K562 (cell line): Measurements from ENCODE around the gene GLB1L2. TPM values are rescaled to one million over a fixed set of nuclear protein-coding genes. Genes with fewer than 3 reads are reported as not detected.

ENCODE experiments used
- ATAC-seq: fragments of 200-7000 bp; cut with Tn5 transposase; 3 replicates; pipeline ENCODE4 v1.9.1; 2020; ENCODE audit warnings: moderate library complexity
- BruUV-seq: library from RNA; stranded (reverse); fragments of 400-500 nt; replicated peaks from 2 replicates; lab custom pipeline; 2021; lab: Mats Ljungman, UMichigan
- CTCF ChIA-PET: fragments of 300-600 bp; formaldehyde crosslinking; extraction: SDS; loops from one replicate; lab custom pipeline; 2021; ENCODE audit warnings: low intra/inter-chr PET ratio; lab: Yijun Ruan, JAX
- POLR2A ChIA-PET: fragments of 300-600, 350-650 bp; sonication (Branson Sonifier 250); formaldehyde crosslinking; extraction: SDS; loops from one replicate; lab custom pipeline; 2021; ENCODE audit warnings: antibody characterized with exemption, inconsistent platforms; lab: Yijun Ruan, JAX
- DNase-seq, 4 experiments: peaks; one replicate each; pipeline versions ENCODE4 v3.0.0 to v3.0.0-alpha.2; 2011 to 2018; ENCODE audit warnings: low spot score in 3 of 4, mixed read lengths in 3 of 4; ENCODE audit errors: extremely low read depth in 1 of 4
- FAIRE-seq: peaks from 2 replicates; lab custom pipeline; 2011; peaks lifted over from hg19 to GRCh38; lab: Jason Lieb, UNC
- H2AFZ ChIP-seq: 2 replicates; pipeline ENCODE4 v1.6.0; 2011; ENCODE audit warnings: low read depth, low read length, control low read depth, inconsistent platforms
- H3K27ac ChIP-seq: fragments of 200-600 bp; 3 replicates; pipeline ENCODE4 v1.8.0; 2011; ENCODE audit warnings: low read depth, mild to moderate bottlenecking, control low read depth, inconsistent platforms, low read length, moderate library complexity, mixed read lengths; ENCODE audit errors: extremely low read depth
- H3K27me3 ChIP-seq, 2 experiments: fragments of 300-600 bp in 1 of 2; 2 replicates in 1 of 2; 3 replicates in 1 of 2; pipeline versions ENCODE4 v1.6.0 to v1.8.0; 2011; ENCODE audit warnings: inconsistent platforms in 2 of 2, low read length in 2 of 2, mild to moderate bottlenecking in 1 of 2, mixed read lengths in 1 of 2, moderate library complexity in 1 of 2; ENCODE audit not compliant: control insufficient read depth in 2 of 2, insufficient read depth in 2 of 2
- H3K36me3 ChIP-seq: fragments of 300-600 bp; 3 replicates; pipeline ENCODE4 v1.8.0; 2011; ENCODE audit warnings: mild to moderate bottlenecking, low read length, inconsistent platforms; ENCODE audit not compliant: control insufficient read depth, insufficient read depth
- H3K4me1 ChIP-seq, 2 experiments: fragments of 200-600 bp in 1 of 2; replicated peaks in 1 of 2; 2 replicates in 1 of 2; 3 replicates in 1 of 2; pipeline versions ENCODE4 v1.5.1 to v1.8.0; 2011; ENCODE audit warnings: inconsistent platforms in 2 of 2, low read length in 2 of 2, mild to moderate bottlenecking in 1 of 2, mixed read lengths in 1 of 2, moderate library complexity in 1 of 2; ENCODE audit not compliant: control insufficient read depth in 2 of 2, insufficient read depth in 2 of 2
- H3K4me2 ChIP-seq: 2 replicates; pipeline ENCODE4 v1.6.1; 2011; ENCODE audit warnings: low read length, control low read depth, inconsistent platforms, mixed read lengths; ENCODE audit not compliant: insufficient read depth
- H3K4me3 ChIP-seq: fragments of 200-600 bp; sonication (generic), shearing (Covaris generic); 2 replicates; pipeline ENCODE4 v1.5.1; 2016; ENCODE audit warnings: control low read depth, inconsistent platforms
- H3K79me2 ChIP-seq: fragments of 200-600 bp; 3 replicates; pipeline ENCODE4 v1.8.0; 2011; ENCODE audit warnings: low read length, inconsistent platforms; ENCODE audit not compliant: control insufficient read depth, insufficient read depth
- H3K9ac ChIP-seq, 2 experiments: 2 replicates each; pipeline versions ENCODE4 v1.6.0 to v1.6.1; 2011; ENCODE audit warnings: low read depth in 2 of 2, low read length in 2 of 2, control low read depth in 1 of 2, inconsistent platforms in 1 of 2, mild to moderate bottlenecking in 1 of 2, mixed read lengths in 1 of 2; ENCODE audit not compliant: insufficient read depth in 1 of 2
- H3K9me1 ChIP-seq: one replicate; pipeline ENCODE4 v1.6.0; 2011; ENCODE audit warnings: inconsistent platforms, mild to moderate bottlenecking, low read length, moderate library complexity; ENCODE audit not compliant: control insufficient read depth, insufficient read depth
- H3K9me3 ChIP-seq: replicated peaks from 2 replicates; pipeline ENCODE4 v1.5.1; 2011; ENCODE audit warnings: low read depth, low read length, inconsistent platforms; ENCODE audit not compliant: control insufficient read depth, insufficient read depth
- H4K20me1 ChIP-seq: replicated peaks from 2 replicates; pipeline ENCODE4 v1.6.1; 2011; ENCODE audit warnings: low read length, inconsistent platforms, mixed read lengths; ENCODE audit not compliant: control insufficient read depth, insufficient read depth
- ATF4 ChIP-seq: fragments of 450-650 bp; formaldehyde crosslinking; IDR thresholded peaks from 2 replicates; pipeline ENCODE4 v1.4.0; 2022; ENCODE audit warnings: mild to moderate bottlenecking, moderate library complexity
- CEBPB ChIP-seq: fragments of 450-650 bp; IDR thresholded peaks from 2 replicates; pipeline ENCODE4 v1.6.1; 2016; ENCODE audit warnings: missing genetic modification characterization, missing compliant biosample characterization
- DACH1 ChIP-seq: fragments of 450-650 bp; IDR thresholded peaks from 2 replicates; pipeline ENCODE4 v1.6.1; 2018; ENCODE audit not compliant: partially characterized antibody
- GATAD2B ChIP-seq: fragments of 450-650 bp; IDR thresholded peaks from 2 replicates; pipeline ENCODE4 v1.6.1; 2017; ENCODE audit warnings: mild to moderate bottlenecking, borderline replicate concordance
- HBP1 ChIP-seq: fragments of 450-650 bp; formaldehyde crosslinking; IDR thresholded peaks from 2 replicates; pipeline ENCODE4 v1.4.0; 2022; ENCODE audit warnings: missing genetic modification characterization
- HOXB6 ChIP-seq: fragments of 250-450 bp; sonication (Bioruptor Pico); IDR thresholded peaks from 2 replicates; pipeline ENCODE4 v1.5.1; 2022; ENCODE audit warnings: mild to moderate bottlenecking, borderline replicate concordance
- MAX ChIP-seq: sonication (generic); formaldehyde crosslinking; IDR thresholded peaks from 2 replicates; pipeline ENCODE4 v1.9.0; 2022; ENCODE audit warnings: mild to moderate bottlenecking, missing genetic modification reagents
- MCM7 ChIP-seq, 2 experiments: fragments of 450-650 bp; IDR thresholded peaks; 2 replicates each; pipeline ENCODE4 v1.6.1; 2016 to 2018
- NONO ChIP-seq, 2 experiments: fragments of 200-400 bp in 1 of 2; fragments of 450-650 bp in 1 of 2; formaldehyde crosslinking in 1 of 2; IDR thresholded peaks; 2 replicates each; pipeline ENCODE4 v1.6.1; 2017; ENCODE audit warnings: low read depth in 2 of 2, mild to moderate bottlenecking in 2 of 2, moderate library complexity in 2 of 2, low read length in 1 of 2
- PYGO2 ChIP-seq: fragments of 450-650 bp; IDR thresholded peaks from 2 replicates; pipeline ENCODE4 v1.6.1; 2016; ENCODE audit warnings: mild to moderate bottlenecking, missing genetic modification characterization, moderate library complexity, missing compliant biosample characterization
- RBBP5 ChIP-seq: fragments of 200-600 bp; sonication (generic); IDR thresholded peaks from 2 replicates; pipeline ENCODE4 v1.6.1; 2012; ENCODE audit warnings: borderline replicate concordance, mild to moderate bottlenecking, low read length, control low read depth, inconsistent platforms; ENCODE audit not compliant: insufficient read depth, poor library complexity, severe bottlenecking
- SMARCA4 ChIP-seq: fragments of 450-650 bp; IDR thresholded peaks from 2 replicates; pipeline ENCODE4 v1.6.1; 2016
- SOX6 ChIP-seq: fragments of 450-650 bp; IDR thresholded peaks from 2 replicates; pipeline ENCODE4 v1.6.1; 2014; ENCODE audit warnings: mild to moderate bottlenecking
- STAT5A ChIP-seq: IDR thresholded peaks from 2 replicates; pipeline ENCODE4 v1.6.1; 2012; ENCODE audit warnings: low read length, inconsistent platforms, borderline replicate concordance
- TAF7 ChIP-seq: fragments of 450-650 bp; IDR thresholded peaks from 2 replicates; pipeline ENCODE4 v1.6.1; 2016; ENCODE audit warnings: missing genetic modification characterization, missing compliant biosample characterization
- TAF9B ChIP-seq: fragments of 450-650 bp; IDR thresholded peaks from 2 replicates; pipeline ENCODE4 v1.6.1; 2018; ENCODE audit warnings: mild to moderate bottlenecking; ENCODE audit not compliant: partially characterized antibody
- ZNF253 ChIP-seq: fragments of 250-450 bp; sonication (Bioruptor Pico); conservative IDR thresholded peaks from 2 replicates; pipeline ENCODE4 v1.6.1; 2021; ENCODE audit warnings: mild to moderate bottlenecking
- ZNF449 ChIP-seq: fragments of 250-450 bp; sonication (Bioruptor Pico); IDR thresholded peaks from 2 replicates; pipeline ENCODE4 v1.8.0; 2022; ENCODE audit warnings: moderate library complexity, mild to moderate bottlenecking, inconsistent platforms
- ZNF764 ChIP-seq: fragments of 250-450 bp; sonication (Bioruptor Pico); IDR thresholded peaks from 2 replicates; pipeline ENCODE4 v1.4.0; 2020; ENCODE audit warnings: low read depth, mild to moderate bottlenecking, moderate library complexity
- WGBS: fragments of 100-300 bp; shearing (Covaris generic); methylation state at CpG from one replicate; pipeline ENCODE4 v1.1.6; 2016; ENCODE audit warnings: low coverage, mixed read lengths; ENCODE audit not compliant: insufficient coverage; ENCODE audit errors: missing lambda C conversion rate; 5-methylcytosine and 5-hydroxymethylcytosine counted together
- in situ Hi-C: fragments of 300-500 bp; cut with MboI; formaldehyde crosslinking; loops from 4 replicates; pipeline ENCODE4 v1.15.0; 2018; ENCODE audit warnings: inconsistent platforms, mixed read lengths
- intact Hi-C: fragments of 100-400 bp; cut with micrococcal nuclease; formaldehyde crosslinking; loops from 2 replicates; pipeline ENCODE4 v1.14.2; 2022
- polyA plus RNA-seq, 8 experiments: library from polyadenylated mRNA; depleted of rRNA in 4 of 8; stranded (reverse) in 5 of 8; unstranded in 3 of 8; fragments of >200 nt; fragmentation: Nextera tagmentation in 2 of 8; fragmentation: Illumina TruSeq in 1 of 8; extraction: Ambion mirVana in 2 of 8; extraction: Trizol in 1 of 8; gene quantifications; 2 replicates each; pipeline versions ENCODE4 v1.2.1 to v1.2.3, GENCODE V29; 2011 to 2014; ENCODE audit warnings: inconsistent platforms in 1 of 8, missing spikeins in 1 of 8
- total RNA-seq, 7 experiments: library from RNA; depleted of rRNA in 6 of 7; stranded (reverse); fragments of >200 nt in 6 of 7; fragmentation: Illumina TruSeq in 2 of 7; extraction: Trizol in 2 of 7; gene quantifications; 2 replicates each; pipeline versions ENCODE4 v1.2.1 to v1.2.3, GENCODE V29; 2011 to 2021; ENCODE audit warnings: low replicate concordance in 1 of 7

The GLB1L2 gene
- total and polyA plus RNA-seq, 9 of the 15 experiments (the other 6 are each of a cell fraction or from before 2014, with no cell fraction given): 0.84 to 21.4 (median 13.8) TPM

- Histone ChIP-seq H3K9me3 (no peaks in the 10 kb centered on the region), H3K27ac (no peak overlapping the region), H3K36me3 (no peaks in the 10 kb centered on the region), H3K27me3 (no peaks in the 10 kb centered on the region; a peak in 1 of 5 replicates), H3K4me2 (no peak overlapping the region), H2AFZ (no peak overlapping the region), H3K4me1 (peaks cover 5 to 6% of the 10 kb centered on the region in 2 experiments; a peak in 2 of 5 replicates), H3K79me2 (0 out of 3 replicates have a peak, but pooled peaks cover 2% of the 10 kb centered on the region), H3K4me3 (no peak overlapping the region), H3K9ac (no peak overlapping the region), H4K20me1 (no peaks in the 10 kb centered on the region), H3K9me1 (no peaks in the 10 kb centered on the region)
- ChIA-PET CTCF (no interaction called here), POLR2A (no interaction called here)
- 76% methylated on average over 4 of the region's 4 CpGs for WGBS
- TF ChIP-seq ATF4 (CRISPR knock-in tag) (no peak), SOX6 (no peak), STAT5A (no peak), MCM7 (IDR thresholded peaks at IDR 0.05) (no peak), HBP1 (CRISPR knock-in tag) (no peak), PYGO2 (tag) (no peak), DACH1 (no peak), TAF7 (tag) (no peak), ZNF449 (CRISPR knock-in tag) (no peak), ZNF253 (CRISPR knock-in tag) (no peak), MAX (CRISPR knock-in tag) (no peak), HOXB6 (CRISPR knock-in tag) (no peak), NONO (IDR thresholded peaks at IDR 0.05; ENCODE audit: low read depth in 2 of 2, low read length in 1 of 2) (no peak), SMARCA4 (no peak), GATAD2B (no peak), ZNF764 (CRISPR knock-in tag) (no peak), CEBPB (tag) (no peak), RBBP5 (no peak), TAF9B (no peak)
- BruUV-seq: no TSS peak
- ATAC-seq: no peak
- FAIRE-seq: no peak
- in situ Hi-C loops (no loop called here), intact Hi-C loops (no loop called here)
- DNase-seq: no peak
These were observed 5.3 kb downstream of the GLB1L2 start for GRCh38 chr11:134337051-134337450.
